K562 (cell line): ENCODE measurements around the gene SNAPC5. TPM values are rescaled to one million over a fixed set of nuclear protein-coding genes. Genes with fewer than 3 reads are reported as not detected.

ENCODE experiments used
- ATAC-seq: fragments of 200-7000 bp; cut with Tn5 transposase; 3 replicates; pipeline ENCODE4 v1.9.1; 2020; ENCODE audit warnings: moderate library complexity
- BruUV-seq: library from RNA; stranded (reverse); fragments of 400-500 nt; replicated peaks from 2 replicates; lab custom pipeline; 2021; lab: Mats Ljungman, UMichigan
- CTCF ChIA-PET: fragments of 300-600 bp; formaldehyde crosslinking; extraction: SDS; loops from one replicate; lab custom pipeline; 2021; ENCODE audit warnings: low intra/inter-chr PET ratio; lab: Yijun Ruan, JAX
- POLR2A ChIA-PET: fragments of 300-600, 350-650 bp; sonication (Branson Sonifier 250); formaldehyde crosslinking; extraction: SDS; loops from one replicate; lab custom pipeline; 2021; ENCODE audit warnings: antibody characterized with exemption, inconsistent platforms; lab: Yijun Ruan, JAX
- DNase-seq, 4 experiments: peaks; one replicate each; pipeline versions ENCODE4 v3.0.0 to v3.0.0-alpha.2; 2011 to 2018; ENCODE audit warnings: low spot score in 3 of 4, mixed read lengths in 3 of 4; ENCODE audit errors: extremely low read depth in 1 of 4
- FAIRE-seq: peaks from 2 replicates; lab custom pipeline; 2011; peaks lifted over from hg19 to GRCh38; lab: Jason Lieb, UNC
- H2AFZ ChIP-seq: 2 replicates; pipeline ENCODE4 v1.6.0; 2011; ENCODE audit warnings: low read depth, low read length, control low read depth, inconsistent platforms
- H3K27ac ChIP-seq: fragments of 200-600 bp; 3 replicates; pipeline ENCODE4 v1.8.0; 2011; ENCODE audit warnings: low read depth, mild to moderate bottlenecking, control low read depth, inconsistent platforms, low read length, moderate library complexity, mixed read lengths; ENCODE audit errors: extremely low read depth
- H3K27me3 ChIP-seq, 2 experiments: fragments of 300-600 bp in 1 of 2; 2 replicates in 1 of 2; 3 replicates in 1 of 2; pipeline versions ENCODE4 v1.6.0 to v1.8.0; 2011; ENCODE audit warnings: inconsistent platforms in 2 of 2, low read length in 2 of 2, mild to moderate bottlenecking in 1 of 2, mixed read lengths in 1 of 2, moderate library complexity in 1 of 2; ENCODE audit not compliant: control insufficient read depth in 2 of 2, insufficient read depth in 2 of 2
- H3K36me3 ChIP-seq: fragments of 300-600 bp; 3 replicates; pipeline ENCODE4 v1.8.0; 2011; ENCODE audit warnings: mild to moderate bottlenecking, low read length, inconsistent platforms; ENCODE audit not compliant: control insufficient read depth, insufficient read depth
- H3K4me1 ChIP-seq, 2 experiments: fragments of 200-600 bp in 1 of 2; replicated peaks in 1 of 2; 2 replicates in 1 of 2; 3 replicates in 1 of 2; pipeline versions ENCODE4 v1.5.1 to v1.8.0; 2011; ENCODE audit warnings: inconsistent platforms in 2 of 2, low read length in 2 of 2, mild to moderate bottlenecking in 1 of 2, mixed read lengths in 1 of 2, moderate library complexity in 1 of 2; ENCODE audit not compliant: control insufficient read depth in 2 of 2, insufficient read depth in 2 of 2
- H3K4me2 ChIP-seq: 2 replicates; pipeline ENCODE4 v1.6.1; 2011; ENCODE audit warnings: low read length, control low read depth, inconsistent platforms, mixed read lengths; ENCODE audit not compliant: insufficient read depth
- H3K4me3 ChIP-seq: fragments of 200-600 bp; sonication (generic), shearing (Covaris generic); 2 replicates; pipeline ENCODE4 v1.5.1; 2016; ENCODE audit warnings: control low read depth, inconsistent platforms
- H3K79me2 ChIP-seq: fragments of 200-600 bp; 3 replicates; pipeline ENCODE4 v1.8.0; 2011; ENCODE audit warnings: low read length, inconsistent platforms; ENCODE audit not compliant: control insufficient read depth, insufficient read depth
- H3K9ac ChIP-seq, 2 experiments: 2 replicates each; pipeline versions ENCODE4 v1.6.0 to v1.6.1; 2011; ENCODE audit warnings: low read depth in 2 of 2, low read length in 2 of 2, control low read depth in 1 of 2, inconsistent platforms in 1 of 2, mild to moderate bottlenecking in 1 of 2, mixed read lengths in 1 of 2; ENCODE audit not compliant: insufficient read depth in 1 of 2
- H3K9me1 ChIP-seq: one replicate; pipeline ENCODE4 v1.6.0; 2011; ENCODE audit warnings: inconsistent platforms, mild to moderate bottlenecking, low read length, moderate library complexity; ENCODE audit not compliant: control insufficient read depth, insufficient read depth
- H3K9me3 ChIP-seq: replicated peaks from 2 replicates; pipeline ENCODE4 v1.5.1; 2011; ENCODE audit warnings: low read depth, low read length, inconsistent platforms; ENCODE audit not compliant: control insufficient read depth, insufficient read depth
- H4K20me1 ChIP-seq: replicated peaks from 2 replicates; pipeline ENCODE4 v1.6.1; 2011; ENCODE audit warnings: low read length, inconsistent platforms, mixed read lengths; ENCODE audit not compliant: control insufficient read depth, insufficient read depth
- CREB5 ChIP-seq: fragments of 250-450 bp; sonication (Bioruptor Pico); IDR thresholded peaks from 2 replicates; pipeline ENCODE4 v1.5.0; 2020; ENCODE audit warnings: mild to moderate bottlenecking
- DDX20 ChIP-seq: fragments of 450-650 bp; IDR thresholded peaks from 2 replicates; pipeline ENCODE4 v1.6.1; 2016; ENCODE audit warnings: missing genetic modification characterization, low read depth, mild to moderate bottlenecking, missing compliant biosample characterization, moderate library complexity
- MBD1 ChIP-seq: fragments of 250-450 bp; sonication (Bioruptor Pico); IDR thresholded peaks from 2 replicates; pipeline ENCODE4 v1.8.0; 2022; ENCODE audit warnings: inconsistent platforms
- MCM3 ChIP-seq: fragments of 450-650 bp; IDR thresholded peaks from 2 replicates; pipeline ENCODE4 v1.6.1; 2016
- RAD51 ChIP-seq: fragments of 450-650 bp; IDR thresholded peaks from 2 replicates; pipeline ENCODE4 v1.7.1; 2016; ENCODE audit warnings: low read depth, mild to moderate bottlenecking, borderline replicate concordance
- SIN3B ChIP-seq: fragments of 450-650 bp; IDR thresholded peaks from 2 replicates; pipeline ENCODE4 v1.6.1; 2017; ENCODE audit warnings: low read depth, mild to moderate bottlenecking, moderate library complexity
- SMAD2 ChIP-seq: fragments of 150-350 bp; IDR thresholded peaks from 2 replicates; pipeline ENCODE4 v1.6.1; 2014; ENCODE audit warnings: low read depth, mild to moderate bottlenecking, low read length
- ZMIZ1 ChIP-seq, 2 experiments: fragments of 150-350 bp in 1 of 2; IDR thresholded peaks; 2 replicates each; pipeline ENCODE4 v1.6.1; 2012 to 2016; ENCODE audit warnings: low read depth in 2 of 2, low read length in 2 of 2, mild to moderate bottlenecking in 1 of 2, moderate library complexity in 1 of 2
- ZNF507 ChIP-seq: conservative IDR thresholded peaks from 2 replicates; pipeline ENCODE4 v1.6.1; 2017; ENCODE audit warnings: missing genetic modification characterization, missing compliant biosample characterization
- ZNF695 ChIP-seq: fragments of 450-650 bp; formaldehyde crosslinking; IDR thresholded peaks from 2 replicates; pipeline ENCODE4 v1.4.0; 2020; ENCODE audit warnings: mild to moderate bottlenecking, moderate library complexity
- WGBS: fragments of 100-300 bp; shearing (Covaris generic); methylation state at CpG from one replicate; pipeline ENCODE4 v1.1.6; 2016; ENCODE audit warnings: low coverage, mixed read lengths; ENCODE audit not compliant: insufficient coverage; ENCODE audit errors: missing lambda C conversion rate; 5-methylcytosine and 5-hydroxymethylcytosine counted together
- in situ Hi-C: fragments of 300-500 bp; cut with MboI; formaldehyde crosslinking; loops from 4 replicates; pipeline ENCODE4 v1.15.0; 2018; ENCODE audit warnings: inconsistent platforms, mixed read lengths
- intact Hi-C: fragments of 100-400 bp; cut with micrococcal nuclease; formaldehyde crosslinking; loops from 2 replicates; pipeline ENCODE4 v1.14.2; 2022
- polyA plus RNA-seq, 8 experiments: library from polyadenylated mRNA; depleted of rRNA in 4 of 8; stranded (reverse) in 5 of 8; unstranded in 3 of 8; fragments of >200 nt; fragmentation: Nextera tagmentation in 2 of 8; fragmentation: Illumina TruSeq in 1 of 8; extraction: Ambion mirVana in 2 of 8; extraction: Trizol in 1 of 8; gene quantifications; 2 replicates each; pipeline versions ENCODE4 v1.2.1 to v1.2.3, GENCODE V29; 2011 to 2014; ENCODE audit warnings: inconsistent platforms in 1 of 8, missing spikeins in 1 of 8
- total RNA-seq, 7 experiments: library from RNA; depleted of rRNA in 6 of 7; stranded (reverse); fragments of >200 nt in 6 of 7; fragmentation: Illumina TruSeq in 2 of 7; extraction: Trizol in 2 of 7; gene quantifications; 2 replicates each; pipeline versions ENCODE4 v1.2.1 to v1.2.3, GENCODE V29; 2011 to 2021; ENCODE audit warnings: low replicate concordance in 1 of 7
- TF ChIP-seq, protein P1 (sequence below): sonication (generic); formaldehyde crosslinking; IDR thresholded peaks from 2 replicates; pipeline ENCODE4 v1.8.1; 2023; ENCODE audit warnings: missing genetic modification reagents, mild to moderate bottlenecking, borderline replicate concordance

The SNAPC5 gene
- total and polyA plus RNA-seq, 9 of the 15 experiments (the other 6 are each of a cell fraction or from before 2014, with no cell fraction given): 52.8 to 155 (median 96.5) TPM

DNA sequence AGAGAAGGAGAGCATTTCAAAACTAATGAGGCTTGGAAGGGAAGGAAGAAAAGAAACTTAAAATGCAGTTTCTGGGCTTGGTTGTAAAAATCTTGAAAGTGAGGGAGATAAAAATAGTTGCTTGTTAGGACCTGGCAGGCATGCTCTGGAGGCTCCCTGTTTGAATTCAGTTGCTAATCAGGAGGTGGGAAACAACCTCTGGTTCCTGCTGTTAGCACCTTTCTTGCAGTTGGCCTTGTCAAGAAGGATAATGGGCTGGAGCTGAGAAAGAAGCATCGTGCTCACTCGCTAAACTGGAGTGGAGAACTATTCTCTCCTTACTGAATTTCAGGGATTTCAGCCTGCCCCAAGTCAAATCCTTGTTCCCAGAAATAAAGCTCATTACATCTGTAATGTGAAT, 23.4 kb downstream of the SNAPC5 start:
- ChIA-PET POLR2A (interaction anchor here (0.6 to 3.5 kb wide), 5 partner anchors 18 to 108 kb away, joined by 3 to 14 read pairs (median 3); partner anchors contain the start of gene SNAPC5), CTCF (no interaction called here)
- Histone ChIP-seq H3K79me2 (no peaks in the 10 kb centered on the region), H3K27me3 (no peaks in the 10 kb centered on the region), H4K20me1 (no peaks in the 10 kb centered on the region; the same call in 1 of the 2 replicates), H3K9me1 (no peaks in the 10 kb centered on the region), H3K4me3 (no peak overlapping the region), H2AFZ (no peak overlapping the region), H3K27ac (no peak overlapping the region), H3K9ac (no peak overlapping the region), H3K36me3 (peaks cover 14% of the 10 kb centered on the region; the same call in 2 of the 3 replicates), H3K4me1 (no peaks in the 10 kb centered on the region), H3K4me2 (no peak overlapping the region), H3K9me3 (no peaks in the 10 kb centered on the region)
- BruUV-seq: no TSS peak
- FAIRE-seq (no peak), ATAC-seq (no peak), DNase-seq (no peak)
- WGBS: 92% methylated on average over 2 of the region's 2 CpGs
- in situ Hi-C loops: no loop called here
- intact Hi-C loops: no loop called here
- TF ChIP-seq RAD51 (no peak), ZMIZ1 (IDR thresholded peaks at IDR 0.05; ENCODE audit: low read depth in 2 of 2, low read length in 2 of 2) (no peak), SMAD2 (no peak), MBD1 (CRISPR knock-in tag) (no peak), CREB5 (no peak), ZNF695 (no peak), SIN3B (no peak), DDX20 (no peak), ZNF507 (tag) (no peak), MCM3 (no peak)
- TF ChIP-seq, protein P1, sequence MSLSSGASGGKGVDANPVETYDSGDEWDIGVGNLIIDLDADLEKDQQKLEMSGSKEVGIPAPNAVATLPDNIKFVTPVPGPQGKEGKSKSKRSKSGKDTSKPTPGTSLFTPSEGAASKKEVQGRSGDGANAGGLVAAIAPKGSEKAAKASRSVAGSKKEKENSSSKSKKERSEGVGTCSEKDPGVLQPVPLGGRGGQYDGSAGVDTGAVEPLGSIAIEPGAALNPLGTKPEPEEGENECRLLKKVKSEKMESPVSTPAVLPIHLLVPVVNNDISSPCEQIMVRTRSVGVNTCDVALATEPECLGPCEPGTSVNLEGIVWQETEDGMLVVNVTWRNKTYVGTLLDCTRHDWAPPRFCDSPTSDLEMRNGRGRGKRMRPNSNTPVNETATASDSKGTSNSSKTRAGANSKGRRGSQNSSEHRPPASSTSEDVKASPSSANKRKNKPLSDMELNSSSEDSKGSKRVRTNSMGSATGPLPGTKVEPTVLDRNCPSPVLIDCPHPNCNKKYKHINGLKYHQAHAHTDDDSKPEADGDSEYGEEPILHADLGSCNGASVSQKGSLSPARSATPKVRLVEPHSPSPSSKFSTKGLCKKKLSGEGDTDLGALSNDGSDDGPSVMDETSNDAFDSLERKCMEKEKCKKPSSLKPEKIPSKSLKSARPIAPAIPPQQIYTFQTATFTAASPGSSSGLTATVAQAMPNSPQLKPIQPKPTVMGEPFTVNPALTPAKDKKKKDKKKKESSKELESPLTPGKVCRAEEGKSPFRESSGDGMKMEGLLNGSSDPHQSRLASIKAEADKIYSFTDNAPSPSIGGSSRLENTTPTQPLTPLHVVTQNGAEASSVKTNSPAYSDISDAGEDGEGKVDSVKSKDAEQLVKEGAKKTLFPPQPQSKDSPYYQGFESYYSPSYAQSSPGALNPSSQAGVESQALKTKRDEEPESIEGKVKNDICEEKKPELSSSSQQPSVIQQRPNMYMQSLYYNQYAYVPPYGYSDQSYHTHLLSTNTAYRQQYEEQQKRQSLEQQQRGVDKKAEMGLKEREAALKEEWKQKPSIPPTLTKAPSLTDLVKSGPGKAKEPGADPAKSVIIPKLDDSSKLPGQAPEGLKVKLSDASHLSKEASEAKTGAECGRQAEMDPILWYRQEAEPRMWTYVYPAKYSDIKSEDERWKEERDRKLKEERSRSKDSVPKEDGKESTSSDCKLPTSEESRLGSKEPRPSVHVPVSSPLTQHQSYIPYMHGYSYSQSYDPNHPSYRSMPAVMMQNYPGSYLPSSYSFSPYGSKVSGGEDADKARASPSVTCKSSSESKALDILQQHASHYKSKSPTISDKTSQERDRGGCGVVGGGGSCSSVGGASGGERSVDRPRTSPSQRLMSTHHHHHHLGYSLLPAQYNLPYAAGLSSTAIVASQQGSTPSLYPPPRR (CRISPR knock-in tag): no peak
